Trophoblast cell (in vitro differentiated cells and primary cell): ENCODE measurements around the gene CAPZA2.

Experiments
- DNase-seq, 2 donors: peaks; one replicate each; pipeline ENCODE4 v3.0.0-alpha.2; 2016
- H2AFZ ChIP-seq: 2 replicates; pipeline ENCODE4 v1.6.1; 2013; ENCODE audit warnings: low read length, moderate library complexity, mild to moderate bottlenecking; ENCODE audit not compliant: insufficient read depth, poor library complexity
- H2AK5ac ChIP-seq: 2 replicates; pipeline ENCODE4 v1.6.1; 2013; ENCODE audit warnings: mild to moderate bottlenecking, low read length
- H2BK120ac ChIP-seq: 2 replicates; pipeline ENCODE4 v1.6.1; 2013; ENCODE audit warnings: low read length, mild to moderate bottlenecking, moderate library complexity; ENCODE audit not compliant: insufficient read depth, poor library complexity
- H2BK12ac ChIP-seq: 2 replicates; pipeline ENCODE4 v1.6.1; 2013; ENCODE audit warnings: mild to moderate bottlenecking, low read length, moderate library complexity
- H2BK5ac ChIP-seq: 2 replicates; pipeline ENCODE4 v1.6.1; 2013; ENCODE audit warnings: low read length, low read depth, moderate library complexity, mild to moderate bottlenecking; ENCODE audit not compliant: poor library complexity
- H3K14ac ChIP-seq: 2 replicates; pipeline ENCODE4 v1.6.1; 2013; ENCODE audit warnings: mild to moderate bottlenecking, low read length
- H3K18ac ChIP-seq: 2 replicates; pipeline ENCODE4 v1.6.1; 2013; ENCODE audit warnings: mild to moderate bottlenecking, low read length
- H3K23ac ChIP-seq: 2 replicates; pipeline ENCODE4 v1.6.1; 2013; ENCODE audit warnings: low read length
- H3K27ac ChIP-seq: 2 replicates; pipeline ENCODE4 v1.5.1; 2013; ENCODE audit warnings: low read depth, mild to moderate bottlenecking, inconsistent platforms, low read length, moderate library complexity
- H3K27me3 ChIP-seq: 2 replicates; pipeline ENCODE4 v1.6.1; 2013; ENCODE audit warnings: inconsistent platforms, mild to moderate bottlenecking, low read length, moderate library complexity; ENCODE audit not compliant: insufficient read depth
- H3K36me3 ChIP-seq, 2 experiments: 1 replicate in 1 of 2; 2 replicates in 1 of 2; pipeline ENCODE4 v1.6.1; 2013; ENCODE audit warnings: low read length in 2 of 2, mild to moderate bottlenecking in 2 of 2, moderate library complexity in 1 of 2; ENCODE audit not compliant: insufficient read depth in 2 of 2, control insufficient read depth in 1 of 2
- H3K4ac ChIP-seq: 2 replicates; pipeline ENCODE4 v1.6.1; 2013; ENCODE audit warnings: low read depth, mild to moderate bottlenecking, low read length, moderate library complexity
- H3K4me1 ChIP-seq, 2 experiments: 1 replicate in 1 of 2; 2 replicates in 1 of 2; pipeline ENCODE4 v1.6.1; 2013; ENCODE audit warnings: low read length in 2 of 2, mild to moderate bottlenecking in 2 of 2, moderate library complexity in 1 of 2; ENCODE audit not compliant: insufficient read depth in 2 of 2, control insufficient read depth in 1 of 2
- H3K4me2 ChIP-seq: 2 replicates; pipeline ENCODE4 v1.6.1; 2013; ENCODE audit warnings: inconsistent platforms, mild to moderate bottlenecking, low read length, moderate library complexity
- H3K4me3 ChIP-seq: 2 replicates; pipeline ENCODE4 v1.5.1; 2013; ENCODE audit warnings: mild to moderate bottlenecking, low read depth, low read length, inconsistent platforms
- H3K79me1 ChIP-seq: one replicate; pipeline ENCODE4 v1.6.1; 2013; ENCODE audit warnings: low read length
- H3K79me2 ChIP-seq: 2 replicates; pipeline ENCODE4 v1.6.1; 2013; ENCODE audit warnings: low read length, mild to moderate bottlenecking; ENCODE audit not compliant: control insufficient read depth, insufficient read depth, poor library complexity
- H3K9ac ChIP-seq: 2 replicates; pipeline ENCODE4 v1.6.1; 2013; ENCODE audit warnings: mild to moderate bottlenecking, low read length
- H3K9me3 ChIP-seq: 2 replicates; pipeline ENCODE4 v1.6.1; 2013; ENCODE audit warnings: low read depth, mild to moderate bottlenecking, control low read depth, inconsistent platforms, low read length; ENCODE audit not compliant: insufficient read depth
- H4K12ac ChIP-seq: 2 replicates; pipeline ENCODE4 v1.6.1; 2013; ENCODE audit warnings: low read depth, mild to moderate bottlenecking, low read length, moderate library complexity
- H4K8ac ChIP-seq: 2 replicates; pipeline ENCODE4 v1.6.1; 2013; ENCODE audit warnings: low read depth, mild to moderate bottlenecking, low read length, moderate library complexity
- H4K91ac ChIP-seq: one replicate; pipeline ENCODE4 v1.6.1; 2013; ENCODE audit warnings: low read depth, mild to moderate bottlenecking, low read length, moderate library complexity
- WGBS: extraction: QIAGEN DNeasy Blood & Tissue Kit; methylation state at CpG from one replicate; pipeline ENCODE4 v1.1.7; 2013; ENCODE audit warnings: missing lambda C conversion rate; ENCODE audit not compliant: insufficient read length, insufficient coverage; ENCODE audit errors: extremely low coverage; 5-methylcytosine and 5-hydroxymethylcytosine counted together

Gene CAPZA2

DNA sequence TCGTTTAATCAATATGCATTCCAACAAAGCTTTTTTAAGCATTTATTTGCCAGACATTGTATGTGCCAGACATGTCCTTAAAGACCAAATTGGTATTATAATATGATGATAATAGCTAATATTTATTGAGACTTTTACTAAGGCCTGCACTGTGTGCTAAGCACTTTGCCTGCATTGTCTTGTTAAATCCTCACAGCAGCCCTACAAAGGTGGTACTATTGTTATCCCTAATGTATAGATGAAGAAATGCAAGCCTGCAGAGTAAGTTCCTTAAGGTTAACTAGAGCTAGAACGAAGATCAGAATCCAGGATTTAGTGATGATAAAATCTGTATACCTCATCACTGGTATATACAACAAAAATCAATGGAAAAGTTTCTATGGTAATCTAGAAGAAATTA lies 5.3 kb upstream of the CAPZA2 start:
- no peak overlapping the region for H2AK5ac ChIP-seq
- H4K91ac ChIP-seq, result no peak overlapping the region
- H3K14ac ChIP-seq, result no peak overlapping the region
- no peak overlapping the region for H3K18ac ChIP-seq
- H3K9me3 ChIP-seq, result no peaks in the 10 kb centered on the region
- no peak overlapping the region for H2BK120ac ChIP-seq
- no peak overlapping the region for H3K4me2 ChIP-seq
- H3K36me3 ChIP-seq, result no peaks in the 10 kb centered on the region
- no peaks in the 10 kb centered on the region for H3K4me1 ChIP-seq
- no peaks in the 10 kb centered on the region for H3K79me1 ChIP-seq
- no peak overlapping the region for H4K8ac ChIP-seq
- H3K79me2 ChIP-seq, result no peaks in the 10 kb centered on the region
- DNase-seq, result no peak
- no peak overlapping the region for H3K4me3 ChIP-seq
- no CpG with 5 or more reads among the region's 2 CpGs for WGBS
- H2AFZ ChIP-seq, result no peak overlapping the region
- no peak overlapping the region for H2BK5ac ChIP-seq
- H3K27me3 ChIP-seq, result no peaks in the 10 kb centered on the region
- H3K27ac ChIP-seq, result no peak overlapping the region
- H2BK12ac ChIP-seq, result no peak overlapping the region
- no peak overlapping the region for H3K4ac ChIP-seq
- no peak overlapping the region for H4K12ac ChIP-seq
- H3K9ac ChIP-seq, result no peak overlapping the region
- H3K23ac ChIP-seq, result no peak overlapping the region

DNA sequence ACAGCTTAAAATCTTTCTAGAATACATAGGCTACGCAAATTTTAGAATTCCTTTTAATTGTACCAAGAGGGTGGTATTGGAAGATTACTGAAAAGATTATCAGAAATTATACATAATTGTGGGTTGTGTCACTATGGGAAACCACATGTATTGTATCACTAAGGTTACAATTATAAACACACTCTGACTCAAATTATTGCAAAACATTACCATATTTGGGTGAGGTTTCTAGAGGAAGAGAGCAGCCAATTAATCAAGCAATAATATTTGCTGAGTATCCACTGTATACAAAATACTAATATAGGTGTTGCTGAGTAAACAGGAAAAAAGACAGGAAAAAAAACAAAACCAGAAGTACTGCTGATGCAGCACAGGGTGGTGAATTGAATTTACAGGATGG lies 3.1 kb upstream of the CAPZA2 start:
- H3K79me2 ChIP-seq, result peaks cover 3% of the 10 kb centered on the region
- no peak overlapping the region for H4K91ac ChIP-seq
- H3K9me3 ChIP-seq, result no peaks in the 10 kb centered on the region
- no peak overlapping the region for H3K4me2 ChIP-seq
- no peak overlapping the region for H4K12ac ChIP-seq
- H3K14ac ChIP-seq, result no peak overlapping the region
- no peaks in the 10 kb centered on the region for H3K4me1 ChIP-seq
- no CpG with 5 or more reads among the region's 1 CpG for WGBS
- H3K4ac ChIP-seq, result no peak overlapping the region
- no peak overlapping the region for H3K4me3 ChIP-seq
- no peak overlapping the region for H2BK12ac ChIP-seq
- H2BK5ac ChIP-seq, result no peak overlapping the region
- H2AK5ac ChIP-seq, result no peak overlapping the region
- H2BK120ac ChIP-seq, result no peak overlapping the region
- no peak overlapping the region for H3K23ac ChIP-seq
- DNase-seq, result peak; percentile 21 to 82
- H4K8ac ChIP-seq, result no peak overlapping the region
- H3K9ac ChIP-seq, result no peak overlapping the region
- H3K27ac ChIP-seq, result no peak overlapping the region
- H3K79me1 ChIP-seq, result peaks cover 3% of the 10 kb centered on the region
- H3K27me3 ChIP-seq, result no peaks in the 10 kb centered on the region
- no peak overlapping the region for H3K18ac ChIP-seq
- no peak overlapping the region for H2AFZ ChIP-seq
- H3K36me3 ChIP-seq, result no peaks in the 10 kb centered on the region

DNA sequence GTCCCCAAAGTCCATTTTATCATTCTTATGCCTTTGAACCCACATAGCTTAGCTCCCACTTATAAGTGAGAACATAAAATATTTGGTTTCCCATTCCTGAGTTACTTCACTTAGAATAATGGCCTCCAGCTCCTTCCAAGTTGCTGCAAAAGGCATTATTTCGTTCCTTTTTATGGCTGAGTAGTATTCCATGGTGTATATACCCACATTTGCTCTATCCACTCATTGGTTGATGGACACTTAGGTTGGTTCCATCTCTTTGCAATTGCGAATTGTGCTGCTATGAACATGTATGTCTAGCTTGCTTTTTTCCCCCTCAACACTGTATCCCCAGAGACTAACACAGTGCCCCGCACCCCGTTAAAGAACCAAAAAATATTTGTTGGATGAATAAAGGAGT lies 670 bp upstream of the CAPZA2 start:
- Histone ChIP-seq H3K27ac (no peak overlapping the region), H3K14ac (no peak overlapping the region), H2BK12ac (no peak overlapping the region), H2AK5ac (no peak overlapping the region), H3K27me3 (no peaks in the 10 kb centered on the region), H3K18ac (no peak overlapping the region), H3K9ac (no peak overlapping the region), H3K4me1 (no peaks in the 10 kb centered on the region), H3K4me2 (no peak overlapping the region), H4K8ac (no peak overlapping the region), H2BK5ac (no peak overlapping the region), H3K9me3 (no peaks in the 10 kb centered on the region), H4K12ac (no peak overlapping the region), H4K91ac (no peak overlapping the region), H3K79me2 (peaks cover 5% of the 10 kb centered on the region), H3K79me1 (peaks cover 3% of the 10 kb centered on the region), H3K4ac (no peak overlapping the region), H3K23ac (no peak overlapping the region), H2AFZ (no peak overlapping the region), H2BK120ac (no peak overlapping the region), H3K36me3 (peaks cover 0 to 2% of the 10 kb centered on the region in 2 experiments), H3K4me3 (no peak overlapping the region)
- WGBS, result no CpG with 5 or more reads among the region's 4 CpGs
- DNase-seq, result no peak

DNA sequence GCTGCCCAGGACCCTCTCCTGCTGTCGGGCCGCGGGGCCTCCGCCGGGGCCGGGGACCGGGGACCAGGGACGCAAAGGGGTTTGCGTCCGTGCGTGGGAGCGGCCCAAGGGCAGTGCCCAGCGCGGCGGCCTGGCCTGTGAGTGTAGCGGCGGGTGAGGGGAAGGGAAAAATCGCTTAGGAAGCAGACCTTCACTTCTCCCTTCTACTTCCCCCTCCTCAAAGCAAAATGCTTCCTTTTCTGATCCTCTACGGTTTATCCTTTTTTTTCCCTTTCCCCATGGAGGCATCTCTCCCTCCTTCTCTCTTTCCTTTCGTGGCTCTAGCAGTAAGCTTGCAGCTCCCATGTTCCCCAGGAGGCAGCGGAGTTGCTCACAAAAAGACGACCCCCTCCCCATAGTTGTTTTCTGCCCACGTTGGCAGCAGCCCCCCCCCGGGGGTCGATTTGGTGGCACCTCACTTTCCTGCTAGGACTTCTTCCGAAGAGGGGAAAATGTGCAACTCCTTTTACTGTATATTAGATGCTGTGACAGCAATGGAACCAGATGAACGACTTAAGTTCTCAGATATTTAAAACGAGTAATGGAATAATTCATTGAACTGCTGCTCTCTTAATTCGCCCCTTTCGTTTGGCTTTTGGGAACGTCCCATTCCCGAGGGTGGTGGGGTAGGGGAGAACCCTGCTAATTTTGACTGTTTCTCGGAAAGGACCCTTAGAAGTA lies 724 bp downstream of the CAPZA2 start:
- DNase-seq, result peak in 1 of 2 donors; percentile 16
- Histone ChIP-seq H3K14ac (peak overlapping the region; percentile 71), H3K4ac (peak overlapping the region; percentile 66), H3K4me3 (peak overlapping the region; percentile 90), H3K27ac (peak overlapping the region; percentile 58), H4K8ac (peak overlapping the region; percentile 63), H2BK12ac (no peak overlapping the region), H2BK120ac (no peak overlapping the region), H3K79me2 (peaks cover 8% of the 10 kb centered on the region), H2AFZ (no peak overlapping the region), H3K9me3 (no peaks in the 10 kb centered on the region), H4K91ac (peak overlapping the region; percentile 40), H3K4me2 (peak overlapping the region; percentile 98), H3K27me3 (no peaks in the 10 kb centered on the region), H2BK5ac (no peak overlapping the region), H3K36me3 (peaks cover 0 to 5% of the 10 kb centered on the region in 2 experiments), H3K18ac (peak overlapping the region; percentile 79), H3K9ac (peak overlapping the region; percentile 95), H3K23ac (no peak overlapping the region), H3K4me1 (no peaks in the 10 kb centered on the region), H4K12ac (no peak overlapping the region), H3K79me1 (peaks cover 3% of the 10 kb centered on the region), H2AK5ac (no peak overlapping the region)
- WGBS, result no CpG with 5 or more reads among the region's 33 CpGs
